HTERT RPE-1 (cell line): ENCODE measurements around the gene FCMR.

Experiments
- in situ Hi-C: fragments of 300-500 bp; cut with MboI; formaldehyde crosslinking; loops from 4 replicates; pipeline ENCODE4 v1.14.3; 2020; ENCODE audit warnings: low sequenced_read_pairs

The FCMR gene

GRCh38 chr1:206921772-206922265, at the start of gene FCMR:
Gene FCMR (minus strand): TSS chr1:206921941. CDS start chr1:206921854, 87 bp downstream.
- in situ Hi-C loops, result no loop called here

- in situ Hi-C loops, result no loop called here
These were observed 49.4 kb upstream of the FCMR start for GRCh38 chr1:206971029-206971655.

- in situ Hi-C loops, result no loop called here
These were observed 48.7 kb upstream of the FCMR start, which contains the start of gene FCAMR for GRCh38 chr1:206970446-206970845. Gene FCAMR (minus strand): TSS chr1:206970460. CDS start chr1:206970125, 335 bp downstream.

- in situ Hi-C loops, result no loop called here
These were observed 47.3 kb upstream of the FCMR start for GRCh38 chr1:206969090-206969489.

- in situ Hi-C loops, result no loop called here
These were observed 45.5 kb upstream of the FCMR start for GRCh38 chr1:206967096-206967849.

GRCh38 chr1:206965781-206966180, 44.0 kb upstream of the FCMR start:
- in situ Hi-C loops, result no loop called here

- in situ Hi-C loops, result no loop called here
These were observed 42.0 kb upstream of the FCMR start for GRCh38 chr1:206963740-206964139.

- in situ Hi-C loops, result no loop called here
These were observed 41.5 kb upstream of the FCMR start for GRCh38 chr1:206963119-206963712.

GRCh38 chr1:206962272-206962671, 40.5 kb upstream of the FCMR start:
- in situ Hi-C loops, result no loop called here

- in situ Hi-C loops, result no loop called here
These were observed 39.9 kb upstream of the FCMR start for GRCh38 chr1:206961668-206962067.

GRCh38 chr1:206960676-206961386, 39.1 kb upstream of the FCMR start:
- in situ Hi-C loops, result no loop called here

- in situ Hi-C loops, result no loop called here
These were observed 36.4 kb upstream of the FCMR start for GRCh38 chr1:206958144-206958543.

- in situ Hi-C loops, result no loop called here
These were observed 35.9 kb upstream of the FCMR start for GRCh38 chr1:206957639-206958038.

GRCh38 chr1:206955476-206956451, 34.0 kb upstream of the FCMR start:
- in situ Hi-C loops, result no loop called here

- in situ Hi-C loops, result no loop called here
These were observed 33.0 kb upstream of the FCMR start for GRCh38 chr1:206954459-206955342.

GRCh38 chr1:206953626-206954025, 31.9 kb upstream of the FCMR start:
- in situ Hi-C loops, result no loop called here

- in situ Hi-C loops, result no loop called here
These were observed 31.4 kb upstream of the FCMR start for GRCh38 chr1:206953126-206953525.

- in situ Hi-C loops, result no loop called here
These were observed 30.4 kb upstream of the FCMR start for GRCh38 chr1:206952171-206952570.
